ENCODE measurements around the gene DDTL.

DNA sequence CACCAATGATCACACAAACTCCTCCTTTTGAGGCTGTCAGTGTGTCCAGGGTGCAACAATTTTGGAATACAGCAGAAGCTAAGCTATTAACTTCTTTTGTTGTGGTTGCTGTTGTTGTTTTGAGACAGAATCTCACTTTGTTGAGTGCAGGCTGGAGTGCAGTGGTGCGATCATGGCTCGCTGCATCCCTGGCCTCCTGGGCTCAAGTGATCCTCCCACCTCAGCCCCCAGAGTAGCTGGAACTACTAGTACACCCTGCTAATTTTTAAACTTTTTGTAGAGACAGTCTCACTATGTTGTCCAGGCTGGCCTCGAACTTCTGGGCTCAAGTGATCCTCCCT is 27.7 kb upstream of the DDTL start:
- TF ChIP-seq CTCF (conservative IDR thresholded peaks at IDR 0.05 in 1 of 2, IDR thresholded peaks at IDR 0.05 in 1 of 2; ENCODE audit: extremely low read depth in 1 of 2, insufficient read depth in 1 of 2, low read depth in 1 of 2, low read length in 2 of 2) (no peak), EZH2 (IDR thresholded peaks at IDR 0.05; ENCODE audit: borderline replicate concordance, low read length) (no peak)

All from mammary epithelial cell (primary cell).